ENCODE results near the gene SYTL5.

SYTL5 gene

DNA sequence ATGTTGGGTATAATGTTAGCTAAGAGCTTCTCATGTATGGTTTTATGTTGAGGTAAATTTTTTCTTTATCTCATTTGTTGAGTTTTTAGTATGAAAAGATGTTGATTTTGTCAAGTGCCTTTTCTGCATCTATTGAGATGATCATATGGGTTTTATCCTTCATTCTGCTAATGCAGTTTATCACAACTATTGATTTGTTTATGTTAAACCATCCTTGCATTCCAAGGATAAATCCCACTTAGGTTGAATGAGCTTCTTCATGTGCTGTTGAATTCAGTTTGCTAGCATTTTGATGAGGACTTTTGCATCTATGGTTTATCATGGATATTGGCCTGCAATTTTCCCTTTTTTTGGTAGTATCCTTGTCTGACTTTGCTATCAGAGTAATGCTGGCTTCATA, 93.3 kb downstream of the SYTL5 start:
- DNase-seq, result no peak

DNA sequence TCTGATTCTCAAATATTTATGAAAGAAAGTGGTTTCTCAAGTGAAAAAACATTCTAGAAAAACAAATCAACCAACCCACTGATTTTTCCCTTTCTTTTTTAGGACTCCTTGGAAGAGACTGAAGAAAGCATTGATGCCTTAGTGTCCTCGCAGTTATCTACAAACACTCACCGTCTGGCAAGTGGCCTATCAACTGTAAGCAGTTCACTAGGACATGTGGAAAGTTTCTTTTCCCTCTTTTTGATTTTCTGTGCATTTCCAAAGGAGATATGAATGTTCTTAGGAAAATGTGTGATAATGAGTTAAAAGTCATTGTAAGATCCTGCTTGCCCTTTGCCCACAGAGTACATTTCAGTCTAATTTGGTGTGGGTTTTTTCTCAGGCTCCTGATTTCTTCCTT, 95.9 kb downstream of the SYTL5 start:
- DNase-seq, result no peak

GRCh38 chrX:38102875-38103274, 96.5 kb downstream of the SYTL5 start:
- no peak for DNase-seq

DNA sequence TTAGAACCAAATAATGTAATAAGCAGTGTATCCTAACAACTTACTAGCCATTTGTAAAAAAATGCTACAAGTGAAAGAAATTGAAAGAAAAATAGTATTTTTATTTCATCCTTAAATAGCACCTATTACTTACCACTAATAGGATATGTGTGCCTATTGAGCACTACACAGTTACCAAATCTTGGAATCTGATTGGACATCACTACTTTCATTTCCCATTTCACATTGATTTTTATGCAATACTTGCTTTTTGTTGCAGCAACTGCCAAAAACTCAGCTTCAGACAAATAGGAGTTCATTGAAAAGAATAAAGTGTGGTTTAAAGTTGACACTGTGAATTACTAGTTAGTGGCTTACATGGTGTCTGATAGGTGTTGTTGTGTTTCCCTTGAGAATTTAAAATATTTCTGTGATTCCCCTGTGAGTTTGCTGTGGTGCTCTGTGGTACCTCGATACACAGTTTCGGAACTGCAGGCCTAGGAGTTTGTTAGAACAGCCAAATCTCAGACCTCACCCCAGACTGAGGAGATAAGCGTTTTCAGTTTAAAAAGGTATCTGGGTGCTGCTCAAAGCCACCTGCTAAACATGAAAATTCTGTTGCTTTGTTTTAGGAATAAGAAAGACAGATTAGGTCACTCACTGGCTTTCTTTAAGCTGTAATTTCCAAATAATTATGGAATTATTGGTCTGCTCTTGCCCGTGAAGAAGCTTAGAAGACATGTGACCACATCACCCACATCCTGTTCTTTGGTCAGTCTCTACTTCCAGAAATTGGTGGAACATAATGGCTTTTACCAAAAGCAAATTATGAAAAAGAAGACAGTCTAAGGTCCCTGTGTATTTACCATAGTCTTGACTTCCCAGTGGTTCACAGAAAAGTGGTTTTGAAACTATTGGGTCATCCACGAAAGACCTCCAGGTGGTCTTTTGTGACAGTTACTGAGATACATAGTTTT, 97.8 kb downstream of the SYTL5 start:
- DNase-seq, result no peak

- DNase-seq, result no peak
Measured at GRCh38 chrX:38105216-38105725, 98.9 kb downstream of the SYTL5 start.

DNA sequence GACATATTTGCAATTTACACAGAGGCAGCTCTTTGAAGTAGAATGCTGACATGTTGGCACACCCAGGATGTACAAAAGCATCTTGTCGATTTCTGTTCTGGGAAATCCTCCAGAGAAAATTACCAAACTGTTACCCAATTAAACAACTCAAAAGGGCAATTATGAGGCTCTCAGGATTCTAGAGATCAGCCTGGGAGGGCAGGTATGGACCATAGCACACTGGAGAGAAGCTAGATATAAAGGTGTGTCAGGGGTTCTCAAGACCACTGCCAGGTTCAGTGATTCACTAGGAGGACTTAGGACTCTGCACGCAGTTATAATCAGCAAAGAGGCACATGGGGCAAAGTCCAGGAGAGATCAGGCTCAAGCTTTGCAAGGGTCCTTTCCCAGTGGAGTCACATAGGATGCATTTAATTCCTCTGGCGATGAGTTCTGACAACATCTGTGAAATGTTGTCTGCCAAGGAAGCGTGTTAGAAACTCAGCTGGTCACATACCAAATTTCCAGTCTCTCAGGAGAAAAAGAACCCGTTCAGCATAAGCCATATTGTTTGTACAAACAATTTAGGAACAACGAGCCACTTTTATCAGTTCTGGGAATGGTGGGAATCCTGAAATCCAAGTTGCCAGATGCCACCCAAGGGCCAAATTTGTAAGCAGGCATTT, 100.8 kb downstream of the SYTL5 start:
- DNase-seq, result no peak

DNA sequence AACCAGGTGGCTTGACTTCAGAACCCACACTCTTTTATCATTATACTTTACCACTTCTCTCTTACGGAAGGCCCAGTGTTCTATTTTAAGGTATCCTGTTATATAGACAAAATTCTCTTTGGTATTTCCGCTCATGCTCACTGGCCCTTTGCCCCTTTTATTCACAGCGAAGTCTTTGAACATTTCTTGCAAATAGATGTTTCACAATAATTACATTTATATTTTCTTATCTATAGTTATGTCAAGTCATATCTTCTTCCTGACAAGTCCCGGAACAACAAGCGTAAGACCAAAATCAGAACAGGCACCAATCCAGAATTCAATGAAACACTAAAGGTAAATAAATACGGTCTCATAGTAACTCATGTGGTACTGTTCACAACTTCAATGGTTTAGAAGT, 102.0 kb downstream of the SYTL5 start:
- DNase-seq, result no peak

DNA sequence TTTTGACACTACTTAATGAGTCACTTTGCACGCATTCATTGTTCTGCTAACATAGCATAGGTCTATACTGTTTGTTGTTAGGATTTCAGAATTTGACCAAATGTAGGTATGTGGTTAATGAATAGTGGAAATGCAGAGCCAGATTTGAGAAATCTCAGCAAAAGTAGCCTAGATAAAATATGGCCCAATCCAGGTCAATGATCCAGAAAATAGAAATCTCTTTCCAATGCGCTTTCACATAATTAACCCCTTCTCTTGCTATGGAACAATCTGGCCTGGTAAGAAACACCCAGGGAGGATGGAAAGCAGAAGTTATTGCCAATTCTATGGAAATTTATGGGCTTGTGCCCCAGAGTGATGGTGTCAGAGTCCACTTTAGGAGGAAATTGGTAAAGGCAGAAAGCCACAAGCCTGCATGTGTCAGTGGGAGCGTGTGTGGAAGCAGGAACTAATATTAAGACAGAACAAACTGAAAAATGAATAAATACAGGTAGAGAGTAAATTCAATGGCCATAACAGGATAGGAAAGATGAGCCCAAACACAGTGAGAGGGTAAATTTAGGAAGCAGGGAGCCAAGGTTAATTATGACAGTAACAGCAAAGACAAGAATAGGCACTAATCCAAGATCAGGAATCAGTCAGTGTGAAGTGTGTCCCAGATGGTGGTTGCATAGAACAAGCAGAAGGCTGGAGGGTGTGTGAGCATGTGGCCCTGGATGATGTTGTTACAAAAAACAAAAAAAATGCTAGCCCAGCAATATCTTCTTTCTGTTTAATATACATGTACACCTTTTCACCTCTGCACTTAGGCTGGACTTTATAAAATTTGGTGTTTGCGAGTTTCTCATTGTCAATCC, 102.9 kb downstream of the SYTL5 start:
- no peak for DNase-seq

GRCh38 chrX:38110231-38110630, 103.9 kb downstream of the SYTL5 start:
- no peak for DNase-seq

- DNase-seq, result no peak
Measured at GRCh38 chrX:38111196-38111595, 104.8 kb downstream of the SYTL5 start.

DNA sequence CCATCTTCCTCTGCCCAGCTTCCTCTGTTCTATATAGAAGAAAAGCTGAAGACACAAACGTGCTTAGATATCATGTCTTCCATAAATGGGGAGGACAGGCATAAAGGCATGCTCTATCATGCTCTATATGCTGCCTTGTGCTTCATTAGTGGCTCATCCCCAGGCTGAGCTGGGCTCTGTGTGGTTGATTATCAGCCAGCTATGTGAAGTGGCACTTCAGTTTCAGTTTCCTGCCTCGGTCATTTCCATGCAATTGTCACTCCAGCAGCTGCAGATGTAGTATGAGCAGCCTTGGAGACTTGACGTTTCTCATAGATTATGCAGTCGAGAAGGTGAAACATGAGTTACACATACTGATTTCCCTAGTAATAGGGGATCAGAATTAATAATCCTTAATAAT, 106.2 kb downstream of the SYTL5 start:
- DNase-seq, result no peak

- DNase-seq, result no peak
Measured at GRCh38 chrX:38116706-38117105, 110.4 kb downstream of the SYTL5 start.

DNA sequence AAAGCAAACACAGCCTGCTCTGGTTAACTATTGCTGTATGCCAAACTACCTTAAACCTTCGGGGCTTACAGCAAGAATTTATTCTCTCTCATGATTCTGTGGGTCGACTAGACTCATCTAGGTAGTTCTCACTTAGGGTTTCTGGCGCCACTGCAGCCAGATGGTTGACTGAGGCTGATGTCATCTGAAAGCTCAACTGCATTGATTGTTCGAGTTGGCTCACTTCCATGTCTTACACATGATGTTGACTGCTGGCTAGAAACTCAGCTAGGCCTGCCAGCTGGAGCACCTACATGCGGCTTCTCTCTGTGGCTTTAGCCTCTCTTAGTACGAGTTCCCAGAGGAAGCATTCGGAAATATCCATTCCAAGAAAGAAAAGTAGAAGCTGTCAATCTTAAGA, 111.1 kb downstream of the SYTL5 start:
- no peak for DNase-seq

- no peak for DNase-seq
Measured at GRCh38 chrX:38124000-38124399, 117.6 kb downstream of the SYTL5 start.

DNA sequence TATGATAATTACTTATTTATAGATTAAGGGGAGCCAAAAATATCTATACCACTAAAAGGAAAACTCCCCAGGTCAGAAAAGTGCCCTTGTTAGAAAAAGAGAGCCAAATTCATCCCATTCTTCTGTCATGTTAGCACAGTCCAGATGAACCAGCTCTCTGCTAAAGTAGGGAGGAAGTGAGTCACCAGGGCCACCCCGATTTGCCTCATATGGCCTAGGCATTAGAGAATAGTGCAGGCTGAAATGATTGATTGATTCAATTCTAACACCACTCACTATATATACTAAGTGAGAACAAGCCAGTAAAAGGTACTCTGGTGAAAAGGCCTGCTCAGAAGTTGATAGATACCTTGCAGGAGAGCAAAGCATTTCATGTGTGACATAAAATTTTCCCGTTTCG, 119.8 kb downstream of the SYTL5 start:
- DNase-seq, result no peak

DNA sequence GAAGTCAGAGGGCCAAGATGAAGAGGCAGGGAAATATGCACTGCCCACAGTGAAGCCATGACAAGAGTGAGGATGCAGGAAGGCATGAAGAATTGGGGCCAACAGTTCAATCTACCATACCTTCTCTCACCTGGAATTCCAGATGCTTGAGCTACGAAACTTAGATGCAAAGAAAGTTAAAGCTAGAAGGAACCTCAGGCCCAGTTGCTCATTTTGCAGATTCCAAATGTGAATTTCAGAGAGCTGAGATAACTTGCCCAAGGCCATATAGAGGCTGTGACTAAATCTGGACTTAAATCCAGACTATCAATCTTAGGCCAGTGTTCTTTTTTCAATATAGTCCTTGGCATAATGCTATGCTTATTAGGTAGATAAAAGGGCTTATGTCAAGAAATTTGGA, 121.6 kb downstream of the SYTL5 start:
- no peak for DNase-seq

- no peak for DNase-seq
Measured at GRCh38 chrX:38129366-38129765, 123.0 kb downstream of the SYTL5 start.

- no peak for DNase-seq
Measured at GRCh38 chrX:38138157-38138891, 132.0 kb downstream of the SYTL5 start.

DNA sequence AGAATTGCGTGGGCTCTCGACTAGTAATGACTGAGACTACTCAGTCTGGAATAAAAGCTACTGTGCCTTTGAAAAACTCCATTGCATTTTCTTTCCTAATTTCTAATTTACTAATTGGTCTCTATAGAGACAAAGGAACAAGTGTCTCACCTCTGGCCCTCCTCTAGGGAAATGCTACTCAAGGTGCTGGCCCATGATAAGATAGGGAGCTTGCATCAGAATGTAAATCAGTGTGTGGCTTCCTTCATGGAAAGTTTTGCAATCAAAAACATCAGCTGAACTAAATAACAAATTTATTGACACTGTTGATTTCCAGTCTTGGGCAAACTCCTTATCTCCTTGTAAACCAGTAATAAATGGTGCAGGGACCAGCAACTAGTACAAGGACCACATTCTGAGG, 132.5 kb downstream of the SYTL5 start:
- no peak for DNase-seq

GRCh38 chrX:38142610-38143009, 136.3 kb downstream of the SYTL5 start:
- DNase-seq, result no peak

- no peak for DNase-seq
Measured at GRCh38 chrX:38149016-38149415, 142.7 kb downstream of the SYTL5 start.

DNA sequence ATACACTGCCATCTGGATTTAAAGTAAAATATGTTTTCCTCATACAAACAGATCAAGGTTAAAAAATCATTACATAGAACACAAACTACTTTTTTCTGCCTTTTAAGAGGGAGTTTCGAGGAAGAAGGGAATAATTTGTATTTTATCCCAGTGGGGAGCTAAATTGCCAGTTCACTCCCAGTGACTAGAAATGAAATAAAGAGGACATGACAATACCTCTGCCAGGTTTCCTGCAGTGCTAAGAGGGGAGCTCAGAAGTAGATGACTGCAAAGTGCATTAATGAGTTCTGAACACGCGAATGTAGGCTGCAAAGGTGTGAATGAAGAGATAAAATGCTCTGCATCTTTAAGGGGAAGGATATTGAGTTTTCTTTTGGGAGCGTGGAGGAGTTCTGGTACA, 144.6 kb downstream of the SYTL5 start:
- no peak for DNase-seq
